ENCODE data around the gene MYL5. TPM values are rescaled to one million over a fixed set of nuclear protein-coding genes. Genes with fewer than 3 reads are reported as not detected.

MYL5 gene
- total and polyA plus RNA-seq, 2 of the 13 experiments (the other 11 are each of a cell fraction or from before 2014, with no cell fraction given) = 6.5 to 16.0 TPM

GRCh38 chr4:681736-682451 lies 7.6 kb downstream of the MYL5 start (continued):
- TF ChIP-seq PATZ1 (CRISPR knock-in tag; IDR thresholded peaks at IDR 0.05) = peak; percentile 49
- TF ChIP-seq RELA (CRISPR knock-in tag; IDR thresholded peaks at IDR 0.05) = no peak
- TF ChIP-seq ZNF451 (CRISPR knock-in tag; IDR thresholded peaks at IDR 0.05) = no peak
- TF ChIP-seq RNF2 (conservative IDR thresholded peaks at IDR 0.05; ENCODE audit: low read depth) = no peak
- TF ChIP-seq THAP11 (CRISPR knock-in tag; IDR thresholded peaks at IDR 0.05) = 0 out of 2 replicates have a peak, but pooled peaks have one; percentile 14
- TF ChIP-seq ZFP82 (CRISPR knock-in tag; IDR thresholded peaks at IDR 0.05; ENCODE audit: borderline replicate concordance) = no peak
- no peak for TF ChIP-seq ZNF660 (CRISPR knock-in tag; IDR thresholded peaks at IDR 0.05; ENCODE audit: borderline replicate concordance, low read depth)
- no peak for TF ChIP-seq ZBTB1 (CRISPR knock-in tag; IDR thresholded peaks at IDR 0.05; ENCODE audit: borderline replicate concordance)
- peak; percentile 48; the same call in 1 of the 2 replicates for TF ChIP-seq PAXIP1 (CRISPR knock-in tag; conservative IDR thresholded peaks at IDR 0.05)
- no peak for TF ChIP-seq TBX2 (CRISPR knock-in tag; IDR thresholded peaks at IDR 0.05; ENCODE audit: borderline replicate concordance)
- no peak for TF ChIP-seq BRCA1 (CRISPR knock-in tag; IDR thresholded peaks at IDR 0.05)
- TF ChIP-seq FOSL1 (CRISPR knock-in tag; IDR thresholded peaks at IDR 0.05; ENCODE audit: borderline replicate concordance) = no peak
- no peak for TF ChIP-seq ZNF207 (IDR thresholded peaks at IDR 0.05; ENCODE audit: borderline replicate concordance)
- no peak for TF ChIP-seq HOXD1 (CRISPR knock-in tag; IDR thresholded peaks at IDR 0.05)
- TF ChIP-seq BCL6 (CRISPR knock-in tag; IDR thresholded peaks at IDR 0.05) = no peak
- no peak for TF ChIP-seq DMAP1 (CRISPR knock-in tag; IDR thresholded peaks at IDR 0.05)
- TF ChIP-seq HNF4G (IDR thresholded peaks at IDR 0.05; ENCODE audit: borderline replicate concordance, low read depth, low read length) = no peak
- TF ChIP-seq HNF4G (CRISPR knock-in tag; IDR thresholded peaks at IDR 0.05; ENCODE audit: borderline replicate concordance, low read depth) = no peak
- no peak for TF ChIP-seq SMC3 (IDR thresholded peaks at IDR 0.05; ENCODE audit: low read length)
- no peak for TF ChIP-seq CEBPB (IDR thresholded peaks at IDR 0.05; ENCODE audit: borderline replicate concordance, low read depth, low read length)
- TF ChIP-seq THYN1 (CRISPR knock-in tag; IDR thresholded peaks at IDR 0.05; ENCODE audit: borderline replicate concordance, low read depth) = no peak
- TF ChIP-seq ZNF782 (CRISPR knock-in tag; IDR thresholded peaks at IDR 0.05; ENCODE audit: borderline replicate concordance) = no peak
- TF ChIP-seq KLF15 (CRISPR knock-in tag; IDR thresholded peaks at IDR 0.05; ENCODE audit: borderline replicate concordance) = no peak
- no peak for TF ChIP-seq ZNF737 (CRISPR knock-in tag; IDR thresholded peaks at IDR 0.05; ENCODE audit: borderline replicate concordance)
- TF ChIP-seq ATF7-NPFF (CRISPR knock-in tag; IDR thresholded peaks at IDR 0.05; ENCODE audit: low read depth) = peak; percentile 5; the same call in 1 of the 2 replicates
- TF ChIP-seq, protein P1, sequence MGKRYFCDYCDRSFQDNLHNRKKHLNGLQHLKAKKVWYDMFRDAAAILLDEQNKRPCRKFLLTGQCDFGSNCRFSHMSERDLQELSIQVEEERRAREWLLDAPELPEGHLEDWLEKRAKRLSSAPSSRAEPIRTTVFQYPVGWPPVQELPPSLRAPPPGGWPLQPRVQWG (CRISPR knock-in tag; IDR thresholded peaks at IDR 0.05; ENCODE audit: borderline replicate concordance, low read depth) = no peak
